GM19395 (cell line): ENCODE results near the gene DHRS7C.

Experiments used
- ATAC-seq: cut with Tn5 transposase; IDR thresholded peaks from one replicate; pipeline ENCODE4 v1.9.1; 2021; ENCODE audit warnings: mild to moderate bottlenecking, moderate library complexity; ENCODE audit not compliant: unreplicated experiment

Gene DHRS7C

DNA sequence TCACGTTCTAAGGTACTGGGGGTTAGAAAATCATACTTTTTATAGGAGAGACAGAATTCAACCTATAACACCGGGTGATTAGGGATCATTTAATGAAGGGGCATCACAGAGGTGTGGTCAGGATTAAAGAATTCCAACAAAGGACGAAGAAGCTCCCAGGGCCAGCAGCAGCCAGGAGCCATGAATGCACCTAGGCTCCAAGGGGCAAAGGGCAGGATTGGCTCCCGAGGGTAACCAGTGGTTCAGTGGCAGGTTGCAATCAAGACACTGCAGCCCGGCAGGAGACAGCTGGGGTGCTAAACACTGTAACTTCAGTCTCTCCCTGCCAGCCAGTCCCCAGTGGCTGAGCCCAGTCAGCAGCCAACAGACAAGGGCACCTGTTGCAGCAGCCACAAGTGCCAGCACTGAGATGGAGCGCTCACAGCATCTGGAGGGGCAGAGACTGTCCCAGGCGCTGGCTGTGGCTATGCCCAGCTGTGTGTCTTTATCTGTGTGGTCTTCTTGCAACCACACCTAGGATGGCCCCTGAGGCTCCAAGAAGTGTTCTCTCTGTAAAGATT lies 23.9 kb downstream of the DHRS7C start:
- ATAC-seq, result no peak

DNA sequence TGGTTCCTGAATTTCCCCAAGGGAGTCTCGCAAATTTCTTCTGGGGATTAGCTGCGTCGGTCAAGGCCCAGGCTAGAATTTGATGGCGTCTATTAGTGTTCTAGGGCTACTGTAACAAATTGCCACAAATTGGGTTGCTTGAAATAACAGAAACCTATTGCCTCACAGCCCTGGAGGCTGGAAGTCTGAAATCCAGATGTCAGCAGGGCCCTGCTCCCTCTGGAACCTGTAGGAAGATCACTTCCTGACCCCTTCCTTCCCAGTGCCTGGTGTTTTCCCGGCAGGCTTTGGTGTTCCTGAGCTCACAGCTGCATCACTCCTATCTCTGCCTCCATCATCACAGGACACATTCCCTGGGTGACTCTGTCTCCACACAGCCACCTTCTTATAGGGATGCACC lies 24.4 kb downstream of the DHRS7C start:
- no peak for ATAC-seq

DNA sequence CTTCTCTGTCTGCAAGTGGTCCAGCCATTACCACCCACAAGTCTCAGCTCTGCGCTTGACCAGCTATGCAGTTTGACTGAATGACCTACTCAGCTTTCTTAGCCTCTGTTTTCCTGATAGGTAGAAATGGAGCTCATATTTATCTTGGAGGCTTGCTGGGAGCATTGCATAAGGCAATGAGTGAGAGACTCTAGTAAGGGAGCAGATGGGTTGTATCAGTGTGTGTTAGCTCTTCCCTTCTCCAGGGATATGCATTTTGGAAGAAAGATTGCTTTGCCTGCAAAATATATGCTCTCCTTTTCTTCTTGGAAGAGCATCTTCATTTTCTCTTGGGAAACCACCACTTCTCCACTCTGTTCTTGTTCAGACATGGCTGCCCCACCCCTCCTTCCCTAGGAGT lies 26.1 kb downstream of the DHRS7C start:
- no peak for ATAC-seq

DNA sequence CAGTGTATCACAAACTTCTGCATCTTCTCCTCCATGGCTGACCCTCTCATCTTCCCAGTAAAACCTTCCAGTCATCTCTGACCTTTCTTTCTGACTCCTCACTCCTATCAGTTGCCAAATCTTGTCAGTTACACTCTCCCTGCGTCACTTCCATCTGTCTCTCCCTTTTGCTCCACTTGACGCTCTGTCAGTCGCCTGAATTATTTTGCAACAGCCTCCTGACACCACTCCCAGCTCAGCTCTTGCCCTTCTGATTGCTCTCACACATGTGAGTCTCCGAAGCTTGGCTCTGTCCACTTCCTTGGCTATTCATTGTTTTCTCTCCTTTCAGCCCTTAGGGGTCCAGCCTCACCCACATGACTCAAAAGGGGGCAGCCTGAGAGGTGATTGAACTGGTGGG lies 27.7 kb downstream of the DHRS7C start:
- ATAC-seq, result no peak

DNA sequence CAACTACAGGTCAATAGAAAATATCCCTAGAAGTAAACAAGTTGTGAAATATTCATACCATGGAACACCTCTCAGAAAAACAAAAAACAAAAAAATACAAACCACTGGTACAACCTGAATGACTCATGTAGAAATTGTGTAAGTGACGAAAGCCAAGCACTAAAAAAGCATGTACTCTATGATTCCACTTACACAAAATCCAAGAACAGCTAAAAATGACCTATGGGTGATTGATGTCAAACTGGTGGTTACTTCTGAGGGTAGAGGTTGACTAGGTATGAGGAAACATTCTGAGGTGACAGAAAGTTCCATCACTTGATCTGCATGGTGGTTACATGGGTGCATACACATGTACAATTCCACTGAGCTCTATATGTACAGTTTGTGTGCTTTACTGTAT lies 31.1 kb downstream of the DHRS7C start:
- no peak for ATAC-seq

DNA sequence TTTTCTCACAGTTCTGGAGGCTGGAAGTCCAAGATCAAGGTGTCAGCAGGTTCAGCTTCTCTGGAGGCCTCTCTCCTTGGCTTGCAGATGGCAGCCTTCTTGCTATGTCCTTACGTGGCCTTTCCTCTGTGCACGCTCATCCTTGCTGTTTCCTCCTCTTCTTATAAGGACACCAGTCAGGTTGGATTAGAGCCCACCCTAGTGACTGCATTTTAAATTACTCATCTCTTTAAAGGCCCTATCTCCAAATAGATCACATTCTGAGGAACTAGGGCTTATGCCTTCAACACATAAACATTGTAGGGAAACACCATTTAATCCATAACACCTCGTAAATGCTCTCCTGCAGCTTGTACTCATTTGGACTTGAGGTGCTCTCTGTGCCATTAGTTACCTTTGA lies 36.3 kb downstream of the DHRS7C start:
- no peak for ATAC-seq

DNA sequence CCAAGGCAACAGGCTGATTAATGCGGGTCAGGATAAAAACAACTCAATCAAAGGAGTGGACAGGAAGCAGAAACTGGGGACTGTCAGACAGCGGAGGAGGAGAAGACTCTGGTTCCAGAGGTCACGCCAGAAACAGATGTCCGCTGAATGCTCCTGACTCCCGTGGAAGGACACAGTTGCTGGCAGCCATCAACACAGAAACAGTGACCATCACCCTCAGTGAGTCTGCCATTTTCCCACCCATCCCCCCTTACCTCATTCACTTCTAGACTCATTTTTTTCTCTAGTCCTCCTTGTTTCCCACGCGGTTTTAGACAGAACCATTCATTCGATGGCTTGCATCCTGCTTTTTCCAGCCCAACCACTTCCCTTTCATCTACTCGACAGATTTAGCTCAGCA lies 40.9 kb downstream of the DHRS7C start:
- no peak for ATAC-seq

DNA sequence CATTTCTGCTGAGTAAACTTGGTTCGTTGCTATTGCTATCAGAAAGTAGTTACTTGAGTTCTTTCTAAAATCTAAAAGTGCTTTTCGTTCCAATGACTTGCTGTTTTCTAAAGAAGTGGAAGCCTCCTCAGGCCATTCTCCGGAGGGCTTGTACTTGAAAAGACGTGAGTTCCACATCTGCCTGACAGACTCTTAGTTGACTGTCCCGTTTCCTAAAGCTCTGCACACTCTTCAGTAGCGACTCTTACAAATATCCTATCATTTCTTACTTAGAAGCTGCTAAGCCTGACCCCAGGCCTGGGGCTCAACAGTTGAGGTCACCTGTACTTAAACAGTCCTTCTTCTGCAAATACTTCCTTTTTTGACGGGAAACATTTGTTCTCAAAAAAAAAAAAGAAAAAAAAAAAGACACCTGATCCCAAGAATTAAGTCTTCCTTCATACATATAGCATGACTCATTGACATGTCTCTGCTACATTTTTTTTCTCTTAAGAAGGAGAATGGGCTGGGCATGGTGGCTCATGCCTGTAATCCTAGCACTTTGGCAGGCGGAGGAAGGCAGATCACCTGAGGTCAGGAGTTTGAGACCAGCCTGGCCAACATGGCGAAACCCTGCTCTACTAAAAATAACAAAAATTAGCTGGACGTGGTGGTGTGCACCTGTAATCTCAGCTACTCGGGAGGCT lies 61.5 kb downstream of the DHRS7C start:
- no peak for ATAC-seq

DNA sequence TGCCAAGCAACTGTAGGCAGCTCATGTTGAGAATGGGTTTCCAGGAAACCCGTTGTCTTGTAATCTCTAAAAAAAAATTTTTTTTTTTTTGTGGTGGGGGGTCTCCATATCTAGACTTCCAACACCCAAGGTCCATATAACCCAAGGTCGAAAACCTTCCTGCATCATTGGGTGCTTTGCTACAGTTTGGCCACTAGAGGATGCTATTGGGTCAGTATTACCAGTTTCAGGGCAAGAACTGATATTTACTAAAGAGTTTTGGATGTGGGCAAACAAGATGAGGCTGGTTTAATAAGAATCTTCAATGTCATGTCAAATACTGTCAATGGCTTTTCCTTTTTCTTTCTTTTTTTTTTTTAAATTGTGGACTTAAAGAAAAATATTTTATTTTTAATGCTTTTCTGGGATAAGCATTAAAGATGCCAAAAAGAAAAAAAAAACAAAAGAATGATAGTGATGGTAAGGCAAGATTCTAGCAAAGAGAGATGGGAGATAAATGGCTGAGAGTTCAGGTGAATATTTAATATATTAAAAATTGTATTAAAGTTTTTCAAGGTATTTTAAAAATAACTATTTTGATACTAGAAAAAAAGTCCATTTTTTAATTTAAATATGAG lies 62.2 kb downstream of the DHRS7C start:
- no peak for ATAC-seq

DNA sequence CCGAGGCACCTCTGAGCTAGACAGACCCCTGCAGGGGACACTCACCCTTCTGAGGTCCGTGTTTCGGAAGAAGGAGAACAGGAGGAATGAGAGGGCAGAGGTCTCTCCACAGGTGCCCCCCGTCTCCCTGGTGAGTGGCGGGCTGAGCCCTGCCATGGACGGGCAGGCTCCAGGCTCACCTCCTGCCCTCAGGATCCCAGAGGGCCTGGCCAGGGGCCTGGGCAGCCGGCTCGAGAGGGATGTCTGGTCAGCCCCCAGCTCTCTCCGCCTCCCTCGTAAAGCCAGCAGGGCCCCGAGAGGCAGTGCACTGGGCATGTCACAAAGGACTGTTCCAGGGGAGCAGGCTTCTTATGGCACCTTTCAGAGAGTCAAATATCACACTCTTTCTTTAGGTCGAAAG lies 62.8 kb downstream of the DHRS7C start:
- no peak for ATAC-seq

DNA sequence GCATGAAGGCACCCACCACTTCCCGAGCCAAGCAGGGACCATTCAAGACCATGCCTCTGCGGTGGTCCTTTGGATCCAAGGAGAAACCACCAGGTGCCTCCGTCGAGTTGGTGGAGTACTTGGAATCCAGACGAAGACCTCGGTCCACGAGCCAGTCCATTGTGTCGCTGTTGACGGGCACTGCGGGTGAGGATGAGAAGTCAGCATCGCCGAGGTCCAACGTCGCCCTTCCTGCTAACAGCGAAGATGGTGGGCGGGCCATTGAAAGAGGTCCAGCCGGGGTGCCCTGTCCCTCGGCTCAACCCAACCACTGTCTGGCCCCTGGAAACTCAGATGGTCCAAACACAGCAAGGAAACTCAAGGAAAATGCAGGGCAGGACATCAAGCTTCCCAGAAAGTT lies 63.4 kb downstream of the DHRS7C start:
- no peak for ATAC-seq

DNA sequence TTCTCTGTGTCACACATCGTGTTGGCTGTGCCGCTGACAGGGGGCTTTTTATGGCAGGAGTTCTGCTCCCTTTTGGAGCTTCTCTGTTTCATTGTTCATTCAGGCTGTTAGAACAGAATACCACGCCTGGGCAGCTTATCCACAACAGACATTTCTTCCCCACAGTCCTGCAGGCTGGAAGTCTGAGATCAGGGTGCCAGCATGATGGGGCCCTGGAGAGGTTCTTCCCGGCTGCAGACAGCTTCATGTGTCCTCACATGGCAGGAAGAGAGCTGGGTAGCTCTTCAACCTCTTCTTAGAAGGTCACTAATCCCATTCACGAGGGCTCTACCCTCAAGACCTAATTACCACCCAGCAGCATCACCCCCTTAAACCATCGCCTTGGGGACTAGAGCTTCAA lies 65.1 kb downstream of the DHRS7C start:
- ATAC-seq, result no peak

DNA sequence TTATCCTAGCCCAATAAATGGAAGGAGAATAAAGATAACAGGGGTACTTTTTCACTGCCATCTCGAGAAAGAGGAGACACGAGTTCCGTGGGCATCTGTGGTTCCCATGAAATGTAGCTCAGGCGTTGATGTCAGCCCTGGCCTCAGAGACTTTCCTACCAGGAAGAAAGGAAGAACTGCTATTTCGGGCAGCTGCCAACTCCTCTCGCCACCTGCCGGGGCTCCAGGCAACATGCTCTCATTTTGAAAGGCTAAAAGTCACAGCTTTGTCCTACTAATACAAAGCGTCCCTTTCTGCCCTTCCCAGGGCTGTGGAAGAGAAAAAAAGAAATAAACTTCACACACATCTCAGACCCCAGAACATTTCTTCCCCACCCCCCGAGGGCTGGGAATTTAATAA lies 65.8 kb downstream of the DHRS7C start:
- no peak for ATAC-seq
